Measurements from ENCODE around the gene DNAH7.
A peak's percentile ranks its signal among the peaks of the same experiment; 100 is the strongest.

Gene DNAH7

GRCh38 chr2:195910570-195910969 is 158.1 kb downstream of the DNAH7 start:
- ChIA-PET CTCF (interaction anchor here (0.6 to 1.0 kb wide), 2 partner anchors 17 to 46 kb away, joined by 3 to 4 read pairs; no protein-coding TSS in a partner anchor), POLR2A (no interaction called here)
- Histone ChIP-seq H3K4me1 (ENCODE audit: control extremely low read depth in 1 of 4, control insufficient read depth in 4 of 4, insufficient read depth in 4 of 4, low read length in 3 of 4) (no peaks in the 10 kb centered on the region), H3K9me3 (ENCODE audit: control extremely low read depth in 1 of 5, control insufficient read depth in 4 of 5, insufficient read depth in 2 of 5, low read depth in 1 of 5, low read length in 4 of 5) (no peaks in the 10 kb centered on the region), H3K4me3 (ENCODE audit: control insufficient read depth in 1 of 7, extremely low read depth in 1 of 7, insufficient read depth in 4 of 7, low read depth in 2 of 7, low read length in 6 of 7) (no peak overlapping the region), H3K27me3 (replicated peaks in 2 of 5; ENCODE audit: control insufficient read depth in 4 of 5, insufficient read depth in 5 of 5, low read length in 4 of 5) (no peaks in the 10 kb centered on the region), H3K36me3 (ENCODE audit: control insufficient read depth in 4 of 4, insufficient read depth in 4 of 4, low read length in 3 of 4) (no peaks in the 10 kb centered on the region), H3K27ac (ENCODE audit: insufficient read depth in 1 of 2, low read depth in 1 of 2, low read length in 2 of 2, poor library complexity in 1 of 2, severe bottlenecking in 2 of 2) (no peak overlapping the region)
- no peak for DNase-seq
- WGBS (ENCODE audit: insufficient coverage) = 100% methylated on average over 1 of the region's 4 CpGs

DNA sequence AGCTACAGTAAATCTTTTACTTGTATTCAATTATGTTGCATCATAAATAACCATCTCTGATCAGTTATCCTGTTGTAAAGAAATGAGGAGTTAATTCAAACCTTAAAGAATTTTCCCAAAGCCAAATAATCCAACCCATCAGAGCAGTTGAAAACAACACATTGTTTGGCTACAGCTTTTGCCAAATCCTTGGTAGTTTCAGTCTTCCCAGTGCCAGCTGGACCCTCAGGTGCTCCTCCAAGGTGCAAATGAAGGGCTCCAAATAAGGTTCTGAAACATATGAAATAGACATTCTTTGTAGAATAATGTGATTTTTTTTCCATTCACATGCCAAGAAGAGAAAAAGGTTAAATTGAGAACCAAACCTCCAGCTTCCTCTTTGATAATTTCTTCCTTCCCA is 158.7 kb downstream of the DNAH7 start:
- Histone ChIP-seq H3K4me1 (ENCODE audit: control extremely low read depth in 1 of 4, control insufficient read depth in 4 of 4, insufficient read depth in 4 of 4, low read length in 3 of 4) (no peaks in the 10 kb centered on the region), H3K9me3 (ENCODE audit: control extremely low read depth in 1 of 5, control insufficient read depth in 4 of 5, insufficient read depth in 2 of 5, low read depth in 1 of 5, low read length in 4 of 5) (no peaks in the 10 kb centered on the region), H3K27me3 (replicated peaks in 2 of 5; ENCODE audit: control insufficient read depth in 4 of 5, insufficient read depth in 5 of 5, low read length in 4 of 5) (no peaks in the 10 kb centered on the region), H3K4me3 (ENCODE audit: control insufficient read depth in 1 of 7, extremely low read depth in 1 of 7, insufficient read depth in 4 of 7, low read depth in 2 of 7, low read length in 6 of 7) (no peak overlapping the region), H3K36me3 (ENCODE audit: control insufficient read depth in 4 of 4, insufficient read depth in 4 of 4, low read length in 3 of 4) (no peaks in the 10 kb centered on the region), H3K27ac (ENCODE audit: insufficient read depth in 1 of 2, low read depth in 1 of 2, low read length in 2 of 2, poor library complexity in 1 of 2, severe bottlenecking in 2 of 2) (no peak overlapping the region)
- DNase-seq = no peak
- CTCF ChIA-PET = interaction anchor here (0.6 kb wide), 1 partner anchor 47 kb away, joined by 3 read pairs; no protein-coding TSS in a partner anchor
- POLR2A ChIA-PET = no interaction called here

- Histone ChIP-seq H3K4me1 (ENCODE audit: control extremely low read depth in 1 of 4, control insufficient read depth in 4 of 4, insufficient read depth in 4 of 4, low read length in 3 of 4) (no peaks in the 10 kb centered on the region), H3K4me3 (ENCODE audit: control insufficient read depth in 1 of 7, extremely low read depth in 1 of 7, insufficient read depth in 4 of 7, low read depth in 2 of 7, low read length in 6 of 7) (no peak overlapping the region), H3K27ac (ENCODE audit: insufficient read depth in 1 of 2, low read depth in 1 of 2, low read length in 2 of 2, poor library complexity in 1 of 2, severe bottlenecking in 2 of 2) (no peak overlapping the region), H3K9me3 (ENCODE audit: control extremely low read depth in 1 of 5, control insufficient read depth in 4 of 5, insufficient read depth in 2 of 5, low read depth in 1 of 5, low read length in 4 of 5) (no peaks in the 10 kb centered on the region), H3K36me3 (ENCODE audit: control insufficient read depth in 4 of 4, insufficient read depth in 4 of 4, low read length in 3 of 4) (no peaks in the 10 kb centered on the region), H3K27me3 (replicated peaks in 2 of 5; ENCODE audit: control insufficient read depth in 4 of 5, insufficient read depth in 5 of 5, low read length in 4 of 5) (no peaks in the 10 kb centered on the region)
- CTCF ChIA-PET = no interaction called here
- DNase-seq = no peak
- whole genome bisulfite sequencing (ENCODE audit: insufficient coverage) = no CpG with 5 or more reads among the region's 5 CpGs
- POLR2A ChIA-PET = no interaction called here
These were observed 161.2 kb downstream of the DNAH7 start for GRCh38 chr2:195907474-195907873.

DNA sequence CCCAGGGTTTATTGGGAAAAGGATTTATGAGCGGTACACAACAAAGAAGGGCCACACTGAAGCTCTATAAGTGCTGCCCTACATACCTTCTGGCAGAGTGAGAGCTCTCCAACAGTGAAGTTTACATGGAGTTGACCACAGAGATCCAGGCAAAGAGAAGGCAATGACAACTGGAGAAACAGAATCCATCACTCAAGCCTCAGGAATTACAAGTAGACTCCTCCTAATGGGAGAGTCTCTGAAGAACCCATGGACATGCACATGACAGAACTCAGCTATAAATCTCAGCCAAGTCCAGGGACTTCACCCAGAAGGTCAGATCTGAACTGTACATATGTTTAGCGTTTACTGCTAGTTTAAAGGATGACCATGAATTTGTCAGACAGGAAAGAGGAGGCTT is 164.7 kb downstream of the DNAH7 start:
- WGBS (ENCODE audit: insufficient coverage) = 96% methylated on average over 2 of the region's 2 CpGs
- ChIA-PET POLR2A (no interaction called here), CTCF (interaction anchor here (0.9 kb wide), 1 partner anchor 35 kb away, joined by 3 read pairs; no protein-coding TSS in a partner anchor)
- no peaks in the 10 kb centered on the region for H3K9me3 ChIP-seq (ENCODE audit: control extremely low read depth in 1 of 5, control insufficient read depth in 4 of 5, insufficient read depth in 2 of 5, low read depth in 1 of 5, low read length in 4 of 5)
- H3K4me3 ChIP-seq (ENCODE audit: control insufficient read depth in 1 of 7, extremely low read depth in 1 of 7, insufficient read depth in 4 of 7, low read depth in 2 of 7, low read length in 6 of 7) = no peak overlapping the region
- H3K36me3 ChIP-seq (ENCODE audit: control insufficient read depth in 4 of 4, insufficient read depth in 4 of 4, low read length in 3 of 4) = no peaks in the 10 kb centered on the region
- no peak overlapping the region for H3K27ac ChIP-seq (ENCODE audit: insufficient read depth in 1 of 2, low read depth in 1 of 2, low read length in 2 of 2, poor library complexity in 1 of 2, severe bottlenecking in 2 of 2)
- no peak for DNase-seq
- no peaks in the 10 kb centered on the region for H3K27me3 ChIP-seq (replicated peaks in 2 of 5; ENCODE audit: control insufficient read depth in 4 of 5, insufficient read depth in 5 of 5, low read length in 4 of 5)
- no peaks in the 10 kb centered on the region for H3K4me1 ChIP-seq (ENCODE audit: control extremely low read depth in 1 of 4, control insufficient read depth in 4 of 4, insufficient read depth in 4 of 4, low read length in 3 of 4)

- 89% methylated on average over 1 of the region's 1 CpG for whole genome bisulfite sequencing (ENCODE audit: insufficient coverage)
- DNase-seq = no peak
- no peaks in the 10 kb centered on the region for H3K27me3 ChIP-seq (replicated peaks in 2 of 5; ENCODE audit: control insufficient read depth in 4 of 5, insufficient read depth in 5 of 5, low read length in 4 of 5)
- H3K4me3 ChIP-seq (ENCODE audit: control insufficient read depth in 1 of 7, extremely low read depth in 1 of 7, insufficient read depth in 4 of 7, low read depth in 2 of 7, low read length in 6 of 7) = no peak overlapping the region
- H3K4me1 ChIP-seq (ENCODE audit: control extremely low read depth in 1 of 4, control insufficient read depth in 4 of 4, insufficient read depth in 4 of 4, low read length in 3 of 4) = no peaks in the 10 kb centered on the region
- ChIA-PET CTCF (interaction anchor here (0.8 kb wide), 1 partner anchor 9 kb away, joined by 3 read pairs; no protein-coding TSS in a partner anchor), POLR2A (no interaction called here)
- H3K9me3 ChIP-seq (ENCODE audit: control extremely low read depth in 1 of 5, control insufficient read depth in 4 of 5, insufficient read depth in 2 of 5, low read depth in 1 of 5, low read length in 4 of 5) = no peaks in the 10 kb centered on the region
- H3K36me3 ChIP-seq (ENCODE audit: control insufficient read depth in 4 of 4, insufficient read depth in 4 of 4, low read length in 3 of 4) = no peaks in the 10 kb centered on the region
- H3K27ac ChIP-seq (ENCODE audit: insufficient read depth in 1 of 2, low read depth in 1 of 2, low read length in 2 of 2, poor library complexity in 1 of 2, severe bottlenecking in 2 of 2) = no peak overlapping the region
These were observed 165.8 kb downstream of the DNAH7 start for GRCh38 chr2:195902857-195903256.

GRCh38 chr2:195899226-195899625 is 169.4 kb downstream of the DNAH7 start:
- POLR2A ChIA-PET = no interaction called here
- DNase-seq = no peak
- H3K27ac ChIP-seq (ENCODE audit: insufficient read depth in 1 of 2, low read depth in 1 of 2, low read length in 2 of 2, poor library complexity in 1 of 2, severe bottlenecking in 2 of 2) = no peak overlapping the region
- H3K4me1 ChIP-seq (ENCODE audit: control extremely low read depth in 1 of 4, control insufficient read depth in 4 of 4, insufficient read depth in 4 of 4, low read length in 3 of 4) = no peaks in the 10 kb centered on the region
- no peak overlapping the region for H3K4me3 ChIP-seq (ENCODE audit: control insufficient read depth in 1 of 7, extremely low read depth in 1 of 7, insufficient read depth in 4 of 7, low read depth in 2 of 7, low read length in 6 of 7)
- CTCF ChIA-PET = interaction anchor here (1.0 kb wide), 1 partner anchor 13 kb away, joined by 3 read pairs; no protein-coding TSS in a partner anchor
- H3K27me3 ChIP-seq (replicated peaks in 2 of 5; ENCODE audit: control insufficient read depth in 4 of 5, insufficient read depth in 5 of 5, low read length in 4 of 5) = no peaks in the 10 kb centered on the region
- H3K9me3 ChIP-seq (ENCODE audit: control extremely low read depth in 1 of 5, control insufficient read depth in 4 of 5, insufficient read depth in 2 of 5, low read depth in 1 of 5, low read length in 4 of 5) = peaks cover 0 to 1% (median 0%) of the 10 kb centered on the region in 5 experiments
- H3K36me3 ChIP-seq (ENCODE audit: control insufficient read depth in 4 of 4, insufficient read depth in 4 of 4, low read length in 3 of 4) = no peaks in the 10 kb centered on the region

DNA sequence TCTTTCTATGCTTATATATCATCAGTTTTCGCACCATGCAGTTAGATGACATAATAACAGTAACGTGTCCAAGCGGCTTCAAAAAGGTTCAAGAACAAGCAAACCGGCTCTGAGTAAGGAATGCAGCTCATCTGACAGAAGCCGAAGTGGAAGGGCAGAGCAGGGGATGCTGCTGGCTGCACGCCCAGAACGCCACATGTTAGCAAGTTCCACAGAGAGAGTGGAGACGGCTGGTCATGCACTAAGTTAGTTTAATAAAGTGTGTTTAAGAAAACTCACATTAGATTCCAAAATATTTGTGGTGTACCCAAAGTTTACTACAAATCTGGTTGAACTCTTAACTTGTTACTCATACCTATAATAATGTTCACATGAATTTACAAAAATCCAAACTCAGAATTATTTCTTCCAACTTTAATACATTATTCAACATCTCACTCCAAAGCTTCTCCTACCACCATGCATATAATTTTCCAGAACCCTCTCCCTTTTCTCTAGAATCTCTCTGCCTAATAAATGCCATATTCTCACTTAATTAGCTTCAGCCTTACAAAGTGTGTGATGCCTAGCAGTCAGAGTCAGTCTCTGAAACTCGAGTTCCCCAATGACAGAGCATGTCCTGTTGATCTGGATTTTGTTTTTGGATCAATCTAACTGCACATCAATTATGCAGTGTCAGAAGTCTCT is 170.0 kb downstream of the DNAH7 start:
- Histone ChIP-seq H3K36me3 (ENCODE audit: control insufficient read depth in 4 of 4, insufficient read depth in 4 of 4, low read length in 3 of 4) (no peaks in the 10 kb centered on the region), H3K4me1 (ENCODE audit: control extremely low read depth in 1 of 4, control insufficient read depth in 4 of 4, insufficient read depth in 4 of 4, low read length in 3 of 4) (no peaks in the 10 kb centered on the region), H3K9me3 (ENCODE audit: control extremely low read depth in 1 of 5, control insufficient read depth in 4 of 5, insufficient read depth in 2 of 5, low read depth in 1 of 5, low read length in 4 of 5) (peaks cover 0 to 1% (median 0%) of the 10 kb centered on the region in 5 experiments), H3K27me3 (replicated peaks in 2 of 5; ENCODE audit: control insufficient read depth in 4 of 5, insufficient read depth in 5 of 5, low read length in 4 of 5) (no peaks in the 10 kb centered on the region), H3K27ac (ENCODE audit: insufficient read depth in 1 of 2, low read depth in 1 of 2, low read length in 2 of 2, poor library complexity in 1 of 2, severe bottlenecking in 2 of 2) (no peak overlapping the region), H3K4me3 (ENCODE audit: control insufficient read depth in 1 of 7, extremely low read depth in 1 of 7, insufficient read depth in 4 of 7, low read depth in 2 of 7, low read length in 6 of 7) (no peak overlapping the region)
- WGBS (ENCODE audit: insufficient coverage) = 90% methylated on average over 5 of the region's 9 CpGs
- ChIA-PET CTCF (interaction anchor here (1.0 kb wide), 1 partner anchor 13 kb away, joined by 3 read pairs; no protein-coding TSS in a partner anchor), POLR2A (no interaction called here)
- peak in 2 of 3 donors; percentile 2 to 20 for DNase-seq

Data from common myeloid progenitor, CD34-positive (primary cell).